GM23338 (cell line): ENCODE data around the gene KAZN. TPM values are rescaled to one million over a fixed set of nuclear protein-coding genes. Genes with fewer than 3 reads are reported as not detected.

ENCODE experiments used
- ATAC-seq: fragments of 200-7000 bp; cut with Tn5 transposase; 3 replicates; pipeline ENCODE4 v1.9.1; 2020
- DNase-seq: peaks from one replicate; pipeline ENCODE4 v3.0.0-alpha.2; 2015; ENCODE audit warnings: low spot score
- H2AFZ ChIP-seq: fragments of 200-600 bp; sonication (generic); 2 replicates; pipeline ENCODE4 v1.8.0; 2016; ENCODE audit warnings: antibody characterized with exemption, mild to moderate bottlenecking, moderate library complexity
- H3F3A ChIP-seq: fragments of 200-600 bp; sonication (generic); replicated peaks from 2 replicates; pipeline ENCODE4 v1.8.0; 2017; ENCODE audit warnings: antibody characterized with exemption, mixed run types, low read depth
- H3K27ac ChIP-seq: fragments of 200-600 bp; sonication (generic); 2 replicates; pipeline ENCODE4 v1.6.1; 2016; ENCODE audit warnings: low read depth
- H3K27me3 ChIP-seq: fragments of 200-600 bp; sonication (generic); 2 replicates; pipeline ENCODE4 v1.8.0; 2016; ENCODE audit warnings: mild to moderate bottlenecking, mixed run types, moderate library complexity; ENCODE audit not compliant: insufficient read depth
- H3K36me3 ChIP-seq: fragments of 200-600 bp; sonication (generic); 2 replicates; pipeline ENCODE4 v1.8.0; 2016; ENCODE audit warnings: mild to moderate bottlenecking; ENCODE audit not compliant: insufficient read depth
- H3K4me1 ChIP-seq: fragments of 200-600 bp; sonication (generic); 2 replicates; pipeline ENCODE4 v1.8.0; 2016; ENCODE audit warnings: mild to moderate bottlenecking, moderate library complexity; ENCODE audit not compliant: insufficient read depth
- H3K4me2 ChIP-seq: fragments of 200-600 bp; sonication (generic); 2 replicates; pipeline ENCODE4 v1.7.1; 2017; ENCODE audit warnings: mixed run types
- H3K4me3 ChIP-seq: fragments of 200-600 bp; sonication (generic); 2 replicates; pipeline ENCODE4 v1.6.1; 2016; ENCODE audit warnings: mixed run types
- H3K79me2 ChIP-seq: fragments of 200-600 bp; sonication (generic); replicated peaks from 2 replicates; pipeline ENCODE4 v1.8.0; 2017; ENCODE audit warnings: mild to moderate bottlenecking; ENCODE audit not compliant: insufficient read depth
- H3K9me2 ChIP-seq: fragments of 200-600 bp; sonication (generic); 2 replicates; pipeline ENCODE4 v1.8.0; 2017; ENCODE audit not compliant: insufficient read depth
- H4K20me1 ChIP-seq: fragments of 200-600 bp; sonication (generic); replicated peaks from 2 replicates; pipeline ENCODE4 v1.8.0; 2017; ENCODE audit warnings: mild to moderate bottlenecking; ENCODE audit not compliant: insufficient read depth
- H3K27ac Mint-ChIP-seq: 2 replicates; pipeline ENCODE4 v1.8.0; 2020; ENCODE audit warnings: inconsistent platforms, mild to moderate bottlenecking, moderate library complexity, mixed read lengths
- H3K27me3 Mint-ChIP-seq: 3 replicates; pipeline ENCODE4 v1.8.0; 2022; ENCODE audit warnings: low read depth, mild to moderate bottlenecking, moderate library complexity, mixed read lengths, inconsistent platforms; ENCODE audit not compliant: insufficient read depth, poor library complexity
- H3K36me3 Mint-ChIP-seq: 3 replicates; pipeline ENCODE4 v1.8.0; 2021; ENCODE audit warnings: low read depth, mild to moderate bottlenecking, inconsistent platforms, moderate library complexity, mixed read lengths
- H3K4me1 Mint-ChIP-seq: 3 replicates; pipeline ENCODE4 v1.8.0; 2020; ENCODE audit warnings: mild to moderate bottlenecking, inconsistent platforms, mixed read lengths
- H3K4me3 Mint-ChIP-seq: 3 replicates; pipeline ENCODE4 v1.8.0; 2021; ENCODE audit warnings: moderate library complexity, mild to moderate bottlenecking, inconsistent platforms, mixed read lengths
- H3K9me3 Mint-ChIP-seq: 3 replicates; pipeline ENCODE4 v1.8.0; 2020; ENCODE audit warnings: moderate library complexity, mild to moderate bottlenecking, inconsistent platforms, mixed read lengths
- CREB1 ChIP-seq: fragments of 250-450 bp; sonication (Bioruptor Pico); IDR thresholded peaks from 2 replicates; pipeline ENCODE4 v1.5.0; 2020; ENCODE audit warnings: low read depth, mild to moderate bottlenecking, moderate library complexity
- EZH2phosphoT487 ChIP-seq: fragments of 200-600 bp; sonication (generic); IDR thresholded peaks from one replicate; pipeline ENCODE4 v1.8.1; 2018; ENCODE audit warnings: antibody characterized with exemption; ENCODE audit not compliant: unreplicated experiment
- NANOG ChIP-seq: IDR thresholded peaks from 2 replicates; pipeline ENCODE4 v1.6.1; 2016; ENCODE audit warnings: antibody characterized with exemption, borderline replicate concordance
- STAT1 ChIP-seq: IDR thresholded peaks from one replicate; pipeline ENCODE4 v1.6.1; 2016; ENCODE audit warnings: antibody characterized with exemption; ENCODE audit not compliant: unreplicated experiment
- ZNF114 ChIP-seq: fragments of 250-450 bp; sonication (Bioruptor Pico); IDR thresholded peaks from 2 replicates; pipeline ENCODE4 v1.5.0; 2020; ENCODE audit warnings: mild to moderate bottlenecking, moderate library complexity
- ZNF331 ChIP-seq: fragments of 250-450 bp; sonication (Bioruptor Pico); IDR thresholded peaks from 2 replicates; pipeline ENCODE4 v1.5.0; 2020; ENCODE audit warnings: low read depth, mild to moderate bottlenecking, moderate library complexity
- polyA plus RNA-seq: library from polyadenylated mRNA; unstranded; fragments of >200 nt; fragmentation: Nextera tagmentation; extraction: Ambion mirVana; gene quantifications from 2 replicates; pipeline ENCODE4 v1.2.1, GENCODE V29; 2016
- total RNA-seq: library from RNA; depleted of rRNA; stranded (reverse); fragments of >200 nt; shearing (Covaris generic); gene quantifications from 2 replicates; pipeline ENCODE4 v1.2.3, GENCODE V29; 2014
- TF ChIP-seq, protein P1 (sequence below): IDR thresholded peaks from 2 replicates; pipeline ENCODE4 v1.6.1; 2016; ENCODE audit warnings: antibody characterized with exemption
- TF ChIP-seq, protein P2 (sequence below), 2 experiments: fragments of 200-600 bp in 1 of 2; sonication (generic) in 1 of 2; conservative IDR thresholded peaks; 2 replicates each; pipeline versions ENCODE4 v1.5.1 to v1.6.1; 2016 to 2017; ENCODE audit warnings: antibody characterized with exemption in 2 of 2, low read depth in 2 of 2, mild to moderate bottlenecking in 2 of 2, moderate library complexity in 1 of 2
- TF ChIP-seq, protein P3 (sequence below): IDR thresholded peaks from one replicate; pipeline ENCODE4 v1.6.1; 2018; ENCODE audit warnings: antibody characterized with exemption; ENCODE audit not compliant: unreplicated experiment
- TF ChIP-seq, protein P4 (sequence below): fragments of 250-450 bp; sonication (Bioruptor Pico); IDR thresholded peaks from 2 replicates; pipeline ENCODE4 v1.5.0; 2020; ENCODE audit warnings: mild to moderate bottlenecking, moderate library complexity

The KAZN gene
- total and polyA plus RNA-seq, 2 experiments from 2014 or later, result 9.9 to 15.0 TPM

- no peak for TF ChIP-seq CREB1 (CRISPR knock-in tag)
- TF ChIP-seq ZNF114 (CRISPR knock-in tag), result no peak
- TF ChIP-seq NANOG, result no peak
- no peak for TF ChIP-seq STAT1
- TF ChIP-seq, protein P1, sequence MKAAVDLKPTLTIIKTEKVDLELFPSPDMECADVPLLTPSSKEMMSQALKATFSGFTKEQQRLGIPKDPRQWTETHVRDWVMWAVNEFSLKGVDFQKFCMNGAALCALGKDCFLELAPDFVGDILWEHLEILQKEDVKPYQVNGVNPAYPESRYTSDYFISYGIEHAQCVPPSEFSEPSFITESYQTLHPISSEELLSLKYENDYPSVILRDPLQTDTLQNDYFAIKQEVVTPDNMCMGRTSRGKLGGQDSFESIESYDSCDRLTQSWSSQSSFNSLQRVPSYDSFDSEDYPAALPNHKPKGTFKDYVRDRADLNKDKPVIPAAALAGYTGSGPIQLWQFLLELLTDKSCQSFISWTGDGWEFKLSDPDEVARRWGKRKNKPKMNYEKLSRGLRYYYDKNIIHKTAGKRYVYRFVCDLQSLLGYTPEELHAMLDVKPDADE, result no peak
- TF ChIP-seq, protein P2, sequence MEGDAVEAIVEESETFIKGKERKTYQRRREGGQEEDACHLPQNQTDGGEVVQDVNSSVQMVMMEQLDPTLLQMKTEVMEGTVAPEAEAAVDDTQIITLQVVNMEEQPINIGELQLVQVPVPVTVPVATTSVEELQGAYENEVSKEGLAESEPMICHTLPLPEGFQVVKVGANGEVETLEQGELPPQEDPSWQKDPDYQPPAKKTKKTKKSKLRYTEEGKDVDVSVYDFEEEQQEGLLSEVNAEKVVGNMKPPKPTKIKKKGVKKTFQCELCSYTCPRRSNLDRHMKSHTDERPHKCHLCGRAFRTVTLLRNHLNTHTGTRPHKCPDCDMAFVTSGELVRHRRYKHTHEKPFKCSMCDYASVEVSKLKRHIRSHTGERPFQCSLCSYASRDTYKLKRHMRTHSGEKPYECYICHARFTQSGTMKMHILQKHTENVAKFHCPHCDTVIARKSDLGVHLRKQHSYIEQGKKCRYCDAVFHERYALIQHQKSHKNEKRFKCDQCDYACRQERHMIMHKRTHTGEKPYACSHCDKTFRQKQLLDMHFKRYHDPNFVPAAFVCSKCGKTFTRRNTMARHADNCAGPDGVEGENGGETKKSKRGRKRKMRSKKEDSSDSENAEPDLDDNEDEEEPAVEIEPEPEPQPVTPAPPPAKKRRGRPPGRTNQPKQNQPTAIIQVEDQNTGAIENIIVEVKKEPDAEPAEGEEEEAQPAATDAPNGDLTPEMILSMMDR (conservative IDR thresholded peaks at IDR 0.05; ENCODE audit: low read depth in 2 of 2), result no peak
- TF ChIP-seq, protein P3, sequence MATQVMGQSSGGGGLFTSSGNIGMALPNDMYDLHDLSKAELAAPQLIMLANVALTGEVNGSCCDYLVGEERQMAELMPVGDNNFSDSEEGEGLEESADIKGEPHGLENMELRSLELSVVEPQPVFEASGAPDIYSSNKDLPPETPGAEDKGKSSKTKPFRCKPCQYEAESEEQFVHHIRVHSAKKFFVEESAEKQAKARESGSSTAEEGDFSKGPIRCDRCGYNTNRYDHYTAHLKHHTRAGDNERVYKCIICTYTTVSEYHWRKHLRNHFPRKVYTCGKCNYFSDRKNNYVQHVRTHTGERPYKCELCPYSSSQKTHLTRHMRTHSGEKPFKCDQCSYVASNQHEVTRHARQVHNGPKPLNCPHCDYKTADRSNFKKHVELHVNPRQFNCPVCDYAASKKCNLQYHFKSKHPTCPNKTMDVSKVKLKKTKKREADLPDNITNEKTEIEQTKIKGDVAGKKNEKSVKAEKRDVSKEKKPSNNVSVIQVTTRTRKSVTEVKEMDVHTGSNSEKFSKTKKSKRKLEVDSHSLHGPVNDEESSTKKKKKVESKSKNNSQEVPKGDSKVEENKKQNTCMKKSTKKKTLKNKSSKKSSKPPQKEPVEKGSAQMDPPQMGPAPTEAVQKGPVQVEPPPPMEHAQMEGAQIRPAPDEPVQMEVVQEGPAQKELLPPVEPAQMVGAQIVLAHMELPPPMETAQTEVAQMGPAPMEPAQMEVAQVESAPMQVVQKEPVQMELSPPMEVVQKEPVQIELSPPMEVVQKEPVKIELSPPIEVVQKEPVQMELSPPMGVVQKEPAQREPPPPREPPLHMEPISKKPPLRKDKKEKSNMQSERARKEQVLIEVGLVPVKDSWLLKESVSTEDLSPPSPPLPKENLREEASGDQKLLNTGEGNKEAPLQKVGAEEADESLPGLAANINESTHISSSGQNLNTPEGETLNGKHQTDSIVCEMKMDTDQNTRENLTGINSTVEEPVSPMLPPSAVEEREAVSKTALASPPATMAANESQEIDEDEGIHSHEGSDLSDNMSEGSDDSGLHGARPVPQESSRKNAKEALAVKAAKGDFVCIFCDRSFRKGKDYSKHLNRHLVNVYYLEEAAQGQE, result no peak
- no peak for TF ChIP-seq ZNF331 (CRISPR knock-in tag)
- no peak for TF ChIP-seq EZH2phosphoT487
Measured at GRCh38 chr1:15110128-15110866, 511.8 kb downstream of the KAZN start (continued).

DNA sequence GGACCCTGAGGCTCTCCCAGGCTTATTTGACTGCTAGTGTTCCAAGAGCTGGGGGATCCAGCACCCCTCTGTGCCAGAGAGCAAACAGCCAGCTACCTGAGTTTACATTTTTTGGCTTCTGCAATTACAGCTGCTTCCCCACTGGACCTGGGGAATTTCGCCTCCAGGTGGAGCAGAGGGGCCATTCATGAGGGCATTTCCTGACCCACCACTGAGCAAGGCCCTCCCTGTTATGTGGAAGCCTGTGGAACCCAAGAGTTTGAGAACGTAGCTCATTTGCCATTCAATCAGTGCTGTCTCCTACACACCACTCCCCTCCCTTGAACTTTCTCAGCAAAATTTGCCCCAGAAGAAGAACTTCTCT lies 512.4 kb downstream of the KAZN start:
- Mint-ChIP-seq H3K9me3 (no peaks in the 10 kb centered on the region), H3K4me3 (no peak overlapping the region), H3K27ac (no peak overlapping the region; the same call in 1 of the 2 replicates), H3K36me3 (no peaks in the 10 kb centered on the region), H3K4me1 (peaks cover 40% of the 10 kb centered on the region), H3K27me3 (peaks cover 8% of the 10 kb centered on the region)
- no peaks in the 10 kb centered on the region for H3K79me2 ChIP-seq
- H3K9me2 ChIP-seq, result no peaks in the 10 kb centered on the region
- DNase-seq, result peak; percentile 63
- no peaks in the 10 kb centered on the region for H3K36me3 ChIP-seq
- H2AFZ ChIP-seq, result peak overlapping the region; percentile 47; the same call in 1 of the 2 replicates
- ATAC-seq, result peak; percentile 59
- no peak overlapping the region for H3K4me3 ChIP-seq
- peaks cover 6% of the 10 kb centered on the region; the same call in 1 of the 2 replicates for H3F3A ChIP-seq
- no peaks in the 10 kb centered on the region for H4K20me1 ChIP-seq
- no peaks in the 10 kb centered on the region for H3K27me3 ChIP-seq
- H3K4me2 ChIP-seq, result peak overlapping the region; percentile 48; the same call in 1 of the 2 replicates
- H3K27ac ChIP-seq, result no peak overlapping the region
- peaks cover 26% of the 10 kb centered on the region for H3K4me1 ChIP-seq
- TF ChIP-seq, protein P4, sequence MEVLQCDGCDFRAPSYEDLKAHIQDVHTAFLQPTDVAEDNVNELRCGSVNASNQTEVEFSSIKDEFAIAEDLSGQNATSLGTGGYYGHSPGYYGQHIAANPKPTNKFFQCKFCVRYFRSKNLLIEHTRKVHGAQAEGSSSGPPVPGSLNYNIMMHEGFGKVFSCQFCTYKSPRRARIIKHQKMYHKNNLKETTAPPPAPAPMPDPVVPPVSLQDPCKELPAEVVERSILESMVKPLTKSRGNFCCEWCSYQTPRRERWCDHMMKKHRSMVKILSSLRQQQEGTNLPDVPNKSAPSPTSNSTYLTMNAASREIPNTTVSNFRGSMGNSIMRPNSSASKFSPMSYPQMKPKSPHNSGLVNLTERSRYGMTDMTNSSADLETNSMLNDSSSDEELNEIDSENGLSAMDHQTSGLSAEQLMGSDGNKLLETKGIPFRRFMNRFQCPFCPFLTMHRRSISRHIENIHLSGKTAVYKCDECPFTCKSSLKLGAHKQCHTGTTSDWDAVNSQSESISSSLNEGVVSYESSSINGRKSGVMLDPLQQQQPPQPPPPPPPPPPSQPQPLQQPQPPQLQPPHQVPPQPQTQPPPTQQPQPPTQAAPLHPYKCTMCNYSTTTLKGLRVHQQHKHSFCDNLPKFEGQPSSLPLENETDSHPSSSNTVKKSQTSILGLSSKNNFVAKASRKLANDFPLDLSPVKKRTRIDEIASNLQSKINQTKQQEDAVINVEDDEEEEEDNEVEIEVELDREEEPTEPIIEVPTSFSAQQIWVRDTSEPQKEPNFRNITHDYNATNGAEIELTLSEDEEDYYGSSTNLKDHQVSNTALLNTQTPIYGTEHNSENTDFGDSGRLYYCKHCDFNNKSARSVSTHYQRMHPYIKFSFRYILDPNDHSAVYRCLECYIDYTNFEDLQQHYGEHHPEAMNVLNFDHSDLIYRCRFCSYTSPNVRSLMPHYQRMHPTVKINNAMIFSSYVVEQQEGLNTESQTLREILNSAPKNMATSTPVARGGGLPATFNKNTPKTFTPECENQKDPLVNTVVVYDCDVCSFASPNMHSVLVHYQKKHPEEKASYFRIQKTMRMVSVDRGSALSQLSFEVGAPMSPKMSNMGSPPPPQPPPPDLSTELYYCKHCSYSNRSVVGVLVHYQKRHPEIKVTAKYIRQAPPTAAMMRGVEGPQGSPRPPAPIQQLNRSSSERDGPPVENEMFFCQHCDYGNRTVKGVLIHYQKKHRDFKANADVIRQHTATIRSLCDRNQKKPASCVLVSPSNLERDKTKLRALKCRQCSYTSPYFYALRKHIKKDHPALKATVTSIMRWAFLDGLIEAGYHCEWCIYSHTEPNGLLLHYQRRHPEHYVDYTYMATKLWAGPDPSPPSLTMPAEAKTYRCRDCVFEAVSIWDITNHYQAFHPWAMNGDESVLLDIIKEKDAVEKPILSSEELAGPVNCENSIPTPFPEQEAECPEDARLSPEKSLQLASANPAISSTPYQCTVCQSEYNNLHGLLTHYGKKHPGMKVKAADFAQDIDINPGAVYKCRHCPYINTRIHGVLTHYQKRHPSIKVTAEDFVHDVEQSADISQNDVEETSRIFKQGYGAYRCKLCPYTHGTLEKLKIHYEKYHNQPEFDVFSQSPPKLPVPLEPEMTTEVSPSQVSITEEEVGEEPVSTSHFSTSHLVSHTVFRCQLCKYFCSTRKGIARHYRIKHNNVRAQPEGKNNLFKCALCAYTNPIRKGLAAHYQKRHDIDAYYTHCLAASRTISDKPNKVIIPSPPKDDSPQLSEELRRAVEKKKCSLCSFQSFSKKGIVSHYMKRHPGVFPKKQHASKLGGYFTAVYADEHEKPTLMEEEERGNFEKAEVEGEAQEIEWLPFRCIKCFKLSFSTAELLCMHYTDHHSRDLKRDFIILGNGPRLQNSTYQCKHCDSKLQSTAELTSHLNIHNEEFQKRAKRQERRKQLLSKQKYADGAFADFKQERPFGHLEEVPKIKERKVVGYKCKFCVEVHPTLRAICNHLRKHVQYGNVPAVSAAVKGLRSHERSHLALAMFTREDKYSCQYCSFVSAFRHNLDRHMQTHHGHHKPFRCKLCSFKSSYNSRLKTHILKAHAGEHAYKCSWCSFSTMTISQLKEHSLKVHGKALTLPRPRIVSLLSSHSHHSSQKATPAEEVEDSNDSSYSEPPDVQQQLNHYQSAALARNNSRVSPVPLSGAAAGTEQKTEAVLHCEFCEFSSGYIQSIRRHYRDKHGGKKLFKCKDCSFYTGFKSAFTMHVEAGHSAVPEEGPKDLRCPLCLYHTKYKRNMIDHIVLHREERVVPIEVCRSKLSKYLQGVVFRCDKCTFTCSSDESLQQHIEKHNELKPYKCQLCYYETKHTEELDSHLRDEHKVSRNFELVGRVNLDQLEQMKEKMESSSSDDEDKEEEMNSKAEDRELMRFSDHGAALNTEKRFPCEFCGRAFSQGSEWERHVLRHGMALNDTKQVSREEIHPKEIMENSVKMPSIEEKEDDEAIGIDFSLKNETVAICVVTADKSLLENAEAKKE, result no peak
